ENCODE measurements around the gene IFRD2.
"Not testable (repeated sequence)": the region's sequence is repeated elsewhere in the genome, so short reads cannot be mapped to it uniquely, and the experiment has no call there.

The IFRD2 gene

GRCh38 chr3:50323614-50324199 is 31.5 kb upstream of the IFRD2 start:
- DNase-seq = no peak

GRCh38 chr3:50323092-50323600 is 30.9 kb upstream of the IFRD2 start:
- no peak for DNase-seq

GRCh38 chr3:50322386-50323091 is 30.3 kb upstream of the IFRD2 start, which contains the start of gene HYAL2:
Gene HYAL2 (minus strand): TSS chr3:50322745. CDS start chr3:50320489, 2,256 bp downstream.
- no peak for DNase-seq

- no peak for DNase-seq
These were observed 29.8 kb upstream of the IFRD2 start for GRCh38 chr3:50322115-50322385.

GRCh38 chr3:50321336-50322114 is 29.3 kb upstream of the IFRD2 start:
- DNase-seq = peak; percentile 89

GRCh38 chr3:50320853-50321335 is 28.7 kb upstream of the IFRD2 start:
- DNase-seq = peak; percentile 73

GRCh38 chr3:50319894-50320625 is 27.8 kb upstream of the IFRD2 start:
- no peak for DNase-seq

GRCh38 chr3:50319181-50319893 is 27.1 kb upstream of the IFRD2 start:
- DNase-seq = no peak

- DNase-seq = no peak
These were observed 26.4 kb upstream of the IFRD2 start for GRCh38 chr3:50318615-50319014.

- no peak for DNase-seq
These were observed 25.9 kb upstream of the IFRD2 start for GRCh38 chr3:50318163-50318562.

GRCh38 chr3:50317300-50317699 is 25.1 kb upstream of the IFRD2 start:
- no peak for DNase-seq

- DNase-seq = peak; percentile 73
These were observed 24.5 kb upstream of the IFRD2 start for GRCh38 chr3:50316657-50317242.

GRCh38 chr3:50314816-50315215 is 22.6 kb upstream of the IFRD2 start:
- no peak for DNase-seq

- DNase-seq = no peak
These were observed 22.1 kb upstream of the IFRD2 start for GRCh38 chr3:50314342-50314741.

GRCh38 chr3:50312041-50312440 is 19.8 kb upstream of the IFRD2 start:
- DNase-seq = not testable (repeated sequence)

GRCh38 chr3:50304601-50305000 is 12.4 kb upstream of the IFRD2 start:
- no peak for DNase-seq

- DNase-seq = no peak
These were observed 11.0 kb upstream of the IFRD2 start, which contains the start of gene HYAL1 for GRCh38 chr3:50303013-50303815. Gene HYAL1 (minus strand): TSS chr3:50303574. CDS start chr3:50302956, 618 bp downstream.

- no peak for DNase-seq
These were observed 10.1 kb upstream of the IFRD2 start for GRCh38 chr3:50302095-50303012.

- no peak for DNase-seq
These were observed 8.5 kb upstream of the IFRD2 start for GRCh38 chr3:50300681-50301254.

Data from activated CD4-positive, alpha-beta T cell treated with anti-CD3 and anti-CD28 coated beads, Interleukin-10, Interleukin-2, amounts not matched to agents 100 ng/mL and 50 ng/mL, durations not matched to agents 16 hours and 8 hours (primary cell).